ENCODE measurements around the gene MAN2A1.

MAN2A1 gene

GRCh38 chr5:109674596-109674995, 15.1 kb upstream of the MAN2A1 start:
- ATAC-seq, result no peak
- TF ChIP-seq ISL1 (CRISPR knock-in tag; IDR thresholded peaks at IDR 0.05), result no peak
- TF ChIP-seq CREB5 (CRISPR knock-in tag; IDR thresholded peaks at IDR 0.05; ENCODE audit: low read depth), result no peak

- ATAC-seq, result no peak
- TF ChIP-seq POU6F1 (CRISPR knock-in tag; IDR thresholded peaks at IDR 0.05; ENCODE audit: borderline replicate concordance, low read depth), result no peak
- TF ChIP-seq GLIS3 (CRISPR knock-in tag; IDR thresholded peaks at IDR 0.05), result no peak
- TF ChIP-seq TCF4 (CRISPR knock-in tag; IDR thresholded peaks at IDR 0.05; ENCODE audit: borderline replicate concordance), result no peak
- no peak for TF ChIP-seq CSRNP3 (CRISPR knock-in tag; IDR thresholded peaks at IDR 0.05)
- TF ChIP-seq PATZ1 (CRISPR knock-in tag; IDR thresholded peaks at IDR 0.05; ENCODE audit: borderline replicate concordance), result no peak
- no peak for TF ChIP-seq ZNF8 (CRISPR knock-in tag; IDR thresholded peaks at IDR 0.05)
- no peak for TF ChIP-seq PPARA (CRISPR knock-in tag; IDR thresholded peaks at IDR 0.05; ENCODE audit: borderline replicate concordance)
- no peak for TF ChIP-seq CSDC2 (CRISPR knock-in tag; IDR thresholded peaks at IDR 0.05)
- no peak for TF ChIP-seq ISL1 (CRISPR knock-in tag; IDR thresholded peaks at IDR 0.05)
- no peak for TF ChIP-seq ZFP30 (CRISPR knock-in tag; IDR thresholded peaks at IDR 0.05)
- TF ChIP-seq SNAI2 (CRISPR knock-in tag; IDR thresholded peaks at IDR 0.05), result no peak
- TF ChIP-seq ESRRG (CRISPR knock-in tag; IDR thresholded peaks at IDR 0.05), result no peak
- TF ChIP-seq ARNTL (CRISPR knock-in tag; IDR thresholded peaks at IDR 0.05; ENCODE audit: borderline replicate concordance, low read depth), result no peak
These were observed 12.8 kb upstream of the MAN2A1 start for GRCh38 chr5:109676920-109677319.

- no peak for ATAC-seq
- no peak for TF ChIP-seq ZFP3 (CRISPR knock-in tag; IDR thresholded peaks at IDR 0.05)
- no peak for TF ChIP-seq RARB (CRISPR knock-in tag; IDR thresholded peaks at IDR 0.05)
- TF ChIP-seq GLIS3 (CRISPR knock-in tag; IDR thresholded peaks at IDR 0.05), result no peak
- TF ChIP-seq ZFP30 (CRISPR knock-in tag; IDR thresholded peaks at IDR 0.05), result no peak
- TF ChIP-seq ZC3H10 (CRISPR knock-in tag; IDR thresholded peaks at IDR 0.05), result no peak
- TF ChIP-seq ZNF565 (CRISPR knock-in tag; conservative IDR thresholded peaks at IDR 0.05; ENCODE audit: low read depth), result no peak
- TF ChIP-seq ARNTL (CRISPR knock-in tag; IDR thresholded peaks at IDR 0.05; ENCODE audit: borderline replicate concordance, low read depth), result no peak
- no peak for TF ChIP-seq CSRNP3 (CRISPR knock-in tag; IDR thresholded peaks at IDR 0.05)
- no peak for TF ChIP-seq TSHZ2 (CRISPR knock-in tag; IDR thresholded peaks at IDR 0.05)
- TF ChIP-seq BACH2 (CRISPR knock-in tag; IDR thresholded peaks at IDR 0.05; ENCODE audit: borderline replicate concordance), result no peak
- TF ChIP-seq CSDC2 (CRISPR knock-in tag; IDR thresholded peaks at IDR 0.05), result no peak
- no peak for TF ChIP-seq PPARA (CRISPR knock-in tag; IDR thresholded peaks at IDR 0.05; ENCODE audit: borderline replicate concordance)
- no peak for TF ChIP-seq ZNF70 (CRISPR knock-in tag; IDR thresholded peaks at IDR 0.05)
- TF ChIP-seq ESRRG (CRISPR knock-in tag; IDR thresholded peaks at IDR 0.05), result no peak
- TF ChIP-seq CREB5 (CRISPR knock-in tag; IDR thresholded peaks at IDR 0.05; ENCODE audit: low read depth), result no peak
- TF ChIP-seq SNAI2 (CRISPR knock-in tag; IDR thresholded peaks at IDR 0.05), result no peak
- no peak for TF ChIP-seq PATZ1 (CRISPR knock-in tag; IDR thresholded peaks at IDR 0.05; ENCODE audit: borderline replicate concordance)
- no peak for TF ChIP-seq POU6F1 (CRISPR knock-in tag; IDR thresholded peaks at IDR 0.05; ENCODE audit: borderline replicate concordance, low read depth)
- TF ChIP-seq TCF4 (CRISPR knock-in tag; IDR thresholded peaks at IDR 0.05; ENCODE audit: borderline replicate concordance), result no peak
These were observed 11.3 kb upstream of the MAN2A1 start for GRCh38 chr5:109678447-109678846.
